Fibroblast of the aortic adventitia (primary cell): ENCODE results near the gene PKDCC. TPM values are rescaled to one million over a fixed set of nuclear protein-coding genes. Genes with fewer than 3 reads are reported as not detected.

Experiments
- DNase-seq: peaks from one replicate; pipeline ENCODE4 v3.0.0-alpha.2; 2010; ENCODE audit warnings: low read depth
- H3K4me3 ChIP-seq: 2 replicates; pipeline ENCODE4 v1.5.1; 2011; ENCODE audit warnings: low read depth, mild to moderate bottlenecking, control low read depth, low read length, moderate library complexity
- total RNA-seq: library from RNA; depleted of rRNA; stranded (reverse); fragments of >200 nt; gene quantifications from 2 replicates; pipeline ENCODE4 v1.2.3, GENCODE V29; 2012; ENCODE audit warnings: low replicate concordance
- TF ChIP-seq, protein P1 (sequence below): IDR thresholded peaks from 2 replicates; pipeline ENCODE4 v1.5.1; 2011; ENCODE audit warnings: mild to moderate bottlenecking, low read length, control low read depth, inconsistent platforms; ENCODE audit not compliant: insufficient read depth

Gene PKDCC
- total RNA-seq, 1 donor: 19.7 TPM

DNA sequence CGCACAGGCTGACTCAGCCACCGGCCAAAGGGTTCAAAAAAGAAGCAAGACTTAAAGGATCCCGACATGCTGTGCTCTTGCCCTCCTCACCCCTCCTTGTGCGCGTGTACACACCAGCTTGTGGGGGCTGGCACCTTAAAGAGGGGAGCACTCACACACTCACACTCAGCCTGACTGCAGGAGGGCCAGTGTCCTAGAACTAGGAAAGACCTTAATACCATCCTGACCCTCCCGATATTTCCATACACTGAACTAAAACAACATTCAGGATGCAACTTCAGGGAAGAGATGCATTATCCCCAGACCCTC is 5.6 kb downstream of the PKDCC start:
- DNase-seq: no peak
- H3K4me3 ChIP-seq: peak overlapping the region; percentile 22
- TF ChIP-seq, protein P1, sequence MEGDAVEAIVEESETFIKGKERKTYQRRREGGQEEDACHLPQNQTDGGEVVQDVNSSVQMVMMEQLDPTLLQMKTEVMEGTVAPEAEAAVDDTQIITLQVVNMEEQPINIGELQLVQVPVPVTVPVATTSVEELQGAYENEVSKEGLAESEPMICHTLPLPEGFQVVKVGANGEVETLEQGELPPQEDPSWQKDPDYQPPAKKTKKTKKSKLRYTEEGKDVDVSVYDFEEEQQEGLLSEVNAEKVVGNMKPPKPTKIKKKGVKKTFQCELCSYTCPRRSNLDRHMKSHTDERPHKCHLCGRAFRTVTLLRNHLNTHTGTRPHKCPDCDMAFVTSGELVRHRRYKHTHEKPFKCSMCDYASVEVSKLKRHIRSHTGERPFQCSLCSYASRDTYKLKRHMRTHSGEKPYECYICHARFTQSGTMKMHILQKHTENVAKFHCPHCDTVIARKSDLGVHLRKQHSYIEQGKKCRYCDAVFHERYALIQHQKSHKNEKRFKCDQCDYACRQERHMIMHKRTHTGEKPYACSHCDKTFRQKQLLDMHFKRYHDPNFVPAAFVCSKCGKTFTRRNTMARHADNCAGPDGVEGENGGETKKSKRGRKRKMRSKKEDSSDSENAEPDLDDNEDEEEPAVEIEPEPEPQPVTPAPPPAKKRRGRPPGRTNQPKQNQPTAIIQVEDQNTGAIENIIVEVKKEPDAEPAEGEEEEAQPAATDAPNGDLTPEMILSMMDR: no peak

- DNase-seq: peak; percentile 61
- TF ChIP-seq, protein P1: no peak
- H3K4me3 ChIP-seq: peak overlapping the region; percentile 22
Measured at GRCh38 chr2:42053791-42054701, 6.2 kb downstream of the PKDCC start.

DNA sequence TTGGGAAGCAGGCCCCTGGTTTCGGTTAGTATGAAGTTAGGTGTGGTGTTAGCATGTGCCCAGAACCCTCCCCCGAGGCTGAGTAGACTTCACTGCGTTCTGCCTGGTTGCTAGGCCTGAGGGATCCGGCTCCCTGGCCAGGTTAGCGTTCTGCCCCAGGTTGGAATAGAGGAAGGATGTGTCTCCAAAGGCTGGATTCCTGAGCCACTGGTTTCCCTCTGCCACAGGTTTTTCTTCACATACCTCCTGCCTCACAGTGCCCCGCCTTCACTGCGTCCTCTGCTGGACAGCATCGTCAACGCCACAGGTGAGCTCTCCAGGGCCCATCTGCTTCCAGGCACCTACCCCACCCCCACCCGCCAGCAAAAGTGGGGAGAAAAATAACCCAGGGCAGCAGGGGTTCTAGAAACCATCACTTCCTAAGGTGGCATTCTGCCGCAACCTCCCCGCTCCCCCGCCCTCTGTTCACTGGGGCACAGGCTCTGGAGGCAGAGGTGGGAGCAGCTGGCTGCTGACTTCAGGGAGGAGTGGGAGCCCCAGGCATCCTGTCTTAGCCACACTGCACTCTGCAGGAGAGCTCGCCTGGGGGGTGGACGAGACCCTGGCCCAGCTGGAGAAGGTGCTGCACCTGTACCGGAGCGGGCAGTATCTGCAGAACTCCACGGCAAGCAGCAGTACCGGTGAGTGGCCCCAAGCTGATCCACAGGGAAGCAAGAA is 7.1 kb downstream of the PKDCC start:
- no peak overlapping the region for H3K4me3 ChIP-seq
- DNase-seq: no peak
- TF ChIP-seq, protein P1: no peak

DNA sequence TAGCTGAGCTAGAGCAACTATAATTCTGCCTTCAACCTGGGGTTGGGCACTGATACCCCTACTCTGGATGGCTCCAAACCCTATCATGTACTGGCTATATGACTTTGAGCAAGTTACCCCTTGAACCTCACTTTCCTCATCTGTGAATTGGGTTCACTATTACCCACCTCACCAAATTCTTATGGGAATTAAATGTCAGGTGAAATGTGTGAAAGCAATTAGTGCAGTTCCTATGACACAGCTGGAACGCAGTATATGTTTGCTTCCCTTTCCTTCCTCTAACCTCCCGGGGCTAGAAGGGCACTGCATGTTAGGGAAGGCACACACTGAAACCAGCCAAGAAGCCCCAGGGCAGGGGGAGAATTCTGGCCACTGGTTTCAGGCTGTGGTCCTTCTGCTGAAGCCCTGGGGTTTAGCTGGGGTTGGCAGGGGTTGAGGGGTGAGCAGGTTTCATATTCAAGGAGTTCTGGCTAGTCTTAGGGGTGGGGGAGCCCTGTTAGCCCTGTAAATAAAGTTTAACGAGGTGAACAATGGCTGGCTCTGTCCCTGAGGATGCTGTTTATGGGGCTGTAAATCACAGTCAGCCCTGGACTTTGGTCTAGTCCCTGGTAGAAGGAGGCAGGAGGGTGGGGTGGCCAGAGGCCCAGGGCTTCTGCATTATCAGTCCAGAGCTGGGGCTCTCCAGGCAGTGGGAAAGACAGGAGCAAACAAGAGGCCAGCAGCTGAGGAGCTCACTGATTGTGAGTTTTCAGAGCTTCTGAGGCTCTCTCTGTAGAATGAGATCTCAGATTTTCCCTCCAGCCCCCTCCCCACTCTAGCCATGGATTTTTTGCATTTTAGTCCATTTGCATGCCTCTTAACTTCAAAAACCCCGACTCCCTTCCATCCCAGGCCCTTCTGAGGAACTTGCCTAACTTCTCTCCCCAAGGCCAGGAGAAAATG is 8.0 kb downstream of the PKDCC start:
- TF ChIP-seq, protein P1: no peak
- DNase-seq: no peak
- no peak overlapping the region for H3K4me3 ChIP-seq

GRCh38 chr2:42057159-42057901 is 9.5 kb downstream of the PKDCC start:
- H3K4me3 ChIP-seq: no peak overlapping the region
- DNase-seq: no peak
- TF ChIP-seq, protein P1: no peak
